Posterior vena cava (tissue), 2 donors: Measurements from ENCODE around the gene TBX4. TPM values are rescaled to one million over a fixed set of nuclear protein-coding genes. Genes with fewer than 3 reads are reported as not detected.
"Not testable (repeated sequence)": the region's sequence is repeated elsewhere in the genome, so short reads cannot be mapped to it uniquely, and the experiment has no call there.

Experiments used
- DNase-seq: peaks from one replicate; pipeline ENCODE4 v3.0.0-alpha.2; 2020; ENCODE audit warnings: low spot score
- intact Hi-C, 2 donors: fragments of 100-400 bp; cut with DNase I; formaldehyde crosslinking; loops; one replicate each; pipeline versions ENCODE4 v1.14.1 to v1.14.2; 2022 to 2023
- total RNA-seq, 2 donors: library from RNA; stranded (reverse); fragmentation: NEBNext Ultra II Directional; extraction: Animal tissue kit (Norgen Biotek cat#: 25700); gene quantifications; one replicate each; pipeline ENCODE4 v1.2.1, GENCODE V29; 2021
- donor health status: DM: yes; HTN: yes; CAD: no.
- donor health status: DM: yes; HTN: yes; CAD: no.

TBX4 gene
- total RNA-seq, 2 donors from 2014 or later, result 0.24 TPM; not detected in 1

DNA sequence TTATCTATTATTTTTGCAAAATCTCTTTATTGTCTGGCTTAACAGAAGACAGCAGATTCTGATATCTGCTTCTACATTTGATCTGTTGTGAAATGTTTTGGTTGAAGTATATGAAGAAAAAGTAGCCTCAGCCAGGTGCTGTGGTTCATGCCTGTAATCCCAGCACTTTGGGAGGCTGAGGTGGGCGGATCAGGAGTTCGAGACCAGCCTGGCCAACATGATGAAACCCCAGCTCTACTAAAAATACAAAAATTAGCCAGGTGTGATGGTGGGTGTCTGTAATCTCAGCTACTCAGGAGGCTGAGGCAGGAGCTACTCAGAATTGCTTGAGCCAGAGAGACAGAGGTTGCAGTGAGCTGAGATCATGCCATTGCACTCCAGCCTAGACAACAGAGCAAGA lies 75.2 kb downstream of the TBX4 start:
- DNase-seq, intact Hi-C loops: not testable (repeated sequence)

DNA sequence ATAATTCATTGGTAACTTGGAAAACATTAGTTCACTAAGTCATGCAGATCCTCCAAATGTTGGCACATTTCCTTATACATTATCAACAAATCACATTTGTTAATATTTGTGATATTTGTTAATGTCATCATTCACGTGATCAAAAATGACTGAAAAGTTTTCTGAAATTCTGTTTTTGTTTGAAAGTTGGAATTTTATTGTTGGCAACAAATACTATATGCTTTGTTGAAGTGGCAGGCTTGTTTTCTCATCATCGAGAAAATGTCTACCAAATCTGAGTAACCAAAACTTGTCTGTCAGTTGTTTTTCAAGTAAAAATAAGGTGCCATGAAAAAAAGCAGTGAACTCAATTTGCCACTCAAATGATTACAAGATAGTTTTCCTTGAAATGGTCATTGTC lies 75.9 kb downstream of the TBX4 start:
- DNase-seq, result no peak

DNA sequence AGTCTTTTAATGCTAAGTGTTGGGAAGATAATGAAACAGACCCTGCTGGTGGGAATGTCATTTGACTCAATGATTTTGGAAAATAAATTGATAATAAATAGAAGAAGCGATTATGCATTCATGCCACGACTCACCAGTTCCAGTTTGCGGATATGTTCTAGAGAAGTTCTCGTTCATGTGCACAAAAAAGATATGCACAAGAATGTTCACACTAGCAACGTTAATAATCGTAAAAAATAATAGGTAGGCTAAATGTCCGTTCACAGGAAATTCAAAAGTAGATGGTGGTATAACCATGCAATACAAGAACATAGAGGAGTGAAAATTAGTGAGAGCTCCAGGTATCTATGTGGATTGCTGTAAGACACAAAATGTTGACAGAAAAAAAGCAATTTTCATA lies 79.0 kb downstream of the TBX4 start:
- DNase-seq, result no peak
- intact Hi-C loops, result no loop called here

More for the DNA sequence above, 75.9 kb downstream of the TBX4 start:
- intact Hi-C loops, result no loop called here

DNA sequence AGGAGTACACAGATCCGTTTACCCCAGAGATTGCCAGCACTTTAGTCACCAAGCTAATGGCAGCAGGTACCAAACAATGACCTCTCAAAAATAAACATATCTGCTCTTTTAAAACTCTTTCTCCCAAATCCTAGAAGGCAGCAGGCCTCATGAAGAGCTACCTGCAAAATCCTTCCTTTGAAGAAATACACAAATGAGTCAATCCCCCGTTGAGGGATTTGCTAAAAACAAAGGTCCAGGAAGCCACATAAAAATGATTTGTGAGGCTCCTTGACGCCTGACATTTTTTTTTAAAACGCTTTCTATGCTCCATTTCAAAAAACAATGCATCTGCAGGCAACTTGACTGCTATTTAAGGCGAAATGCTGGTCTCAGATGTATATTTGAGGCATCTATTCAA lies 80.6 kb downstream of the TBX4 start:
- intact Hi-C loops, result no loop called here
- DNase-seq, result no peak

DNA sequence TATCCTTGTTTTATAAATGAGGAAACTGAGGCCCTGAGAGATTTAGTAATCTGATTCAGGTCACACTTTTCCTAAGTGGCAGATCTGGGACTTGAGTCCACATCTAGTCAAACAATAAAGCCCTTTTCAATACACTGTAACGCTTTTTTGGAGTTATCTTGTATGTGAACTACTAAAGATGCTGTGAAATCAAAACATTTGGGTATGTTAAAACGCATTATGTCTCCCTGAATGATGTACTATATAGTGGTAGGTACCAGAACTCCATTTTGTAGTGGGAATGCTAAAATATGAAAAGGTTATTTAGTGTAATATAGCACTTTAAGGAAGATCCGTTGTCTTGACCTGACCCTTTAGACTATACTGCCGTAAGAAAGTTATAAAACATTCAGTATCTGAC lies 81.6 kb downstream of the TBX4 start:
- intact Hi-C loops, result no loop called here

DNA sequence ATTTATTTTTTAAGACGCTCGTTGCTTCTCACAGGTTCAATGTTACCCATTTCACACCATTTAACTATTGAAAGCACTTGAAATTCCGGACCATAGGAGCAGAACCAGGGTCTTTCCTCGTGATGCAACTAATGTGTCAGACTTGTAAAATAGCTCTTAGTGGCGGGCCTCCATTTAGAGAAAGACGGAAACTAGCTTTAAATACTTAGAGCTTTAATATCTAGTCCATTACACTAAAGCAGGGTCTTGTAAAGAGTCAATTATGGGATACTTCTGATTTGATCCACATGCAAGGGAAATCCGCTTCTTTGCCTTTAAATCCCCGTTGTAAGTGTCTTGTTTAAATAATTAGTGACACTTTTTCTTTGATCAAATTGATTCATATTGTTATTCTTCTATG lies 82.2 kb downstream of the TBX4 start:
- no peak for DNase-seq
- intact Hi-C loops, result no loop called here

More for the DNA sequence above, 81.6 kb downstream of the TBX4 start:
- no peak for DNase-seq

Other genes with a start within 250 kb of the TBX4 start
- 10 to 100 TPM; 11.2 to 16.5 TPM for gene TBX2, start 52.6 kb upstream of the TBX4 start, total RNA-seq
- not detected for gene NACA2, start 138.8 kb downstream of the TBX4 start, total RNA-seq